ENCODE results near the gene CTCF. TPM values are rescaled to one million over a fixed set of nuclear protein-coding genes. Genes with fewer than 3 reads are reported as not detected.

The CTCF gene
- total and polyA plus RNA-seq, 10 of the 15 experiments (the other 5 are each of a cell fraction or from before 2014, with no cell fraction given): 9.1 to 55.0 (median 41.8) TPM

DNA sequence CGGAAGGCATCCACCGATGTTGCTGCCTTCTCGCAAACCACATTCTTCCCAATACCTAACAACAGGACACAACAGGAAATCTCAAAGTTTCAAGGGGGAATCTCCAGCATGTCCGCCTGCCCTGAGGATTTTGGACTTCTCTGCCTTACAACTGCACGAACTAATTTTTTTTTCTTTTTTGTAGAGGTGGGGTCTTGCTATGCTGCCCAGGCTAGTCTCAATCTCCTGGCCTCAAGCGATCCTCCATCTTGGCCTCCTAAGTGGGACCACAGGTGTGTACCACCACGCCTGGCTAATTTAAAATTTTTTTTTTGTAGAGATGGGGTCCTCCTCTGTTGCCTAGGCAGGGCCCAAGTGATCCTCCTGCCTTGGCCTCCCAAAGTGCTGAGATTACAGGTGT lies 113.7 kb downstream of the CTCF start:
- no peak overlapping the region for H3K4me3 ChIP-seq
- 0 out of 4 replicates have a peak, but pooled peaks cover 0 to 1% of the 10 kb centered on the region in 2 experiments for H3K36me3 ChIP-seq (ENCODE audit: control insufficient read depth in 2 of 2, insufficient read depth in 2 of 2, low read length in 1 of 2)
- H3K4me1 ChIP-seq (ENCODE audit: control insufficient read depth, insufficient read depth, low read length): peaks cover 5% of the 10 kb centered on the region
- BruUV-seq (replicated peaks): no TSS peak
- no peak overlapping the region for H3K4me2 ChIP-seq (ENCODE audit: control insufficient read depth, insufficient read depth)
- CTCF ChIA-PET: no interaction called here
- intact Hi-C loops (cut with micrococcal nuclease; ENCODE audit: unreplicated experiment): no loop called here
- DNase-seq (ENCODE audit: low read depth, low spot score): no peak
- in situ Hi-C loops (cut with MboI): loop anchor here (5.0 kb wide), 1 partner anchor 251 kb away; no protein-coding TSS in a partner anchor
- SMC1A ChIA-PET (ENCODE audit: uncharacterized antibody, unreplicated experiment): no interaction called here
- RAD21 ChIA-PET (ENCODE audit: unreplicated experiment): no interaction called here
- H4K20me1 ChIP-seq (ENCODE audit: control insufficient read depth, insufficient read depth): no peaks in the 10 kb centered on the region
- no peaks in the 10 kb centered on the region for H3K79me2 ChIP-seq (ENCODE audit: control insufficient read depth, insufficient read depth, low read length)
- H3K27me3 ChIP-seq (replicated peaks in 1 of 2; ENCODE audit: control insufficient read depth in 2 of 2, insufficient read depth in 2 of 2, low read length in 1 of 2): no peaks in the 10 kb centered on the region
- no peak overlapping the region for H2AFZ ChIP-seq (ENCODE audit: control insufficient read depth, low read depth, low read length)
- ATAC-seq: no peak
- no peak overlapping the region for H3K9ac ChIP-seq (ENCODE audit: control insufficient read depth, insufficient read depth, low read length)
- 99% methylated on average over 7 of the region's 7 CpGs for WGBS (ENCODE audit: insufficient coverage, insufficient replicate concordance, low lambda C conversion rate, missing lambda C conversion rate)
- TF ChIP-seq POLR2AphosphoS2 (IDR thresholded peaks at IDR 0.05; ENCODE audit: low read depth, low read length) (no peak), ZNF274 (IDR thresholded peaks at IDR 0.05; ENCODE audit: insufficient read depth, insufficient read length) (no peak)
- H3K27ac ChIP-seq (ENCODE audit: control insufficient read depth, insufficient read depth): no peak overlapping the region
- POLR2A ChIA-PET: no interaction called here
- no peaks in the 10 kb centered on the region for H3K9me3 ChIP-seq (replicated peaks; ENCODE audit: control insufficient read depth, insufficient read depth, low read length)
- FAIRE-seq: no peak

DNA sequence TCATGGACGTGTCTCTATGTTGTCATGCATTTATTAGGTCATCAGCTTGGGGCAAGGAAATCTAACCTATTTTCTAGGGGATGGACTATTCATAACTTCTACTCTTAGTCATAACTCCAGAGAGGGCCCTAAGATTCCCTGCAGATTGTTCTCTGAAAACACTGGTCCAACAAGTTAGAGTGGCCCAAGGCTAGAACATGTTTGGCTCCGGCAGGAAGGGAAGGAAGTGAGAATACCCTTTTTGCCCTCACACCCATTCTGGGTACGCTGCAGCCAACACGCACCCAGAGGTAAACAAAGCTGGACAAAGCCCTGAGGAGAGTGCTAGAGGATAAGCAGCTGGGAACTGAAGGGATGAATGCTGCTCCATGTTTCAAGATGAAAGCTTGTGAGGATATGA lies 114.2 kb downstream of the CTCF start:
- Histone ChIP-seq H3K4me1 (ENCODE audit: control insufficient read depth, insufficient read depth, low read length) (peaks cover 5% of the 10 kb centered on the region), H3K9me3 (replicated peaks; ENCODE audit: control insufficient read depth, insufficient read depth, low read length) (no peaks in the 10 kb centered on the region), H4K20me1 (ENCODE audit: control insufficient read depth, insufficient read depth) (no peaks in the 10 kb centered on the region), H3K4me3 (no peak overlapping the region), H3K27me3 (replicated peaks in 1 of 2; ENCODE audit: control insufficient read depth in 2 of 2, insufficient read depth in 2 of 2, low read length in 1 of 2) (no peaks in the 10 kb centered on the region), H2AFZ (ENCODE audit: control insufficient read depth, low read depth, low read length) (no peak overlapping the region), H3K36me3 (ENCODE audit: control insufficient read depth in 2 of 2, insufficient read depth in 2 of 2, low read length in 1 of 2) (0 out of 4 replicates have a peak, but pooled peaks cover 0 to 1% of the 10 kb centered on the region in 2 experiments), H3K27ac (ENCODE audit: control insufficient read depth, insufficient read depth) (no peak overlapping the region), H3K4me2 (ENCODE audit: control insufficient read depth, insufficient read depth) (no peak overlapping the region), H3K9ac (ENCODE audit: control insufficient read depth, insufficient read depth, low read length) (no peak overlapping the region), H3K79me2 (ENCODE audit: control insufficient read depth, insufficient read depth, low read length) (no peaks in the 10 kb centered on the region)
- POLR2A ChIA-PET: interaction anchor here (0.6 kb wide), 1 partner anchor 183 kb away, joined by 4 read pairs; no protein-coding TSS in a partner anchor
- SMC1A ChIA-PET (ENCODE audit: uncharacterized antibody, unreplicated experiment): interaction anchor here (0.9 kb wide), 1 partner anchor 9 kb away, joined by 4 read pairs; no protein-coding TSS in a partner anchor
- CTCF ChIA-PET: interaction anchor here (0.9 to 1.1 kb wide), 3 partner anchors 8 to 140 kb away, joined by 3 to 6 read pairs (median 5); partner anchors contain the start of gene GFOD2
- intact Hi-C loops (cut with micrococcal nuclease; ENCODE audit: unreplicated experiment) (no loop called here), in situ Hi-C loops (cut with MboI) (loop anchor here (5.0 kb wide), 1 partner anchor 251 kb away; no protein-coding TSS in a partner anchor)
- TF ChIP-seq EGR1 (IDR thresholded peaks at IDR 0.05; ENCODE audit: borderline replicate concordance in 1 of 2, low read depth in 2 of 2, low read length in 2 of 2): no peak
- no peak for TF ChIP-seq ZBED1 (IDR thresholded peaks at IDR 0.05; ENCODE audit: borderline replicate concordance)
- TF ChIP-seq STAT1 (conservative IDR thresholded peaks at IDR 0.05): no peak
- no peak for TF ChIP-seq SRF (IDR thresholded peaks at IDR 0.05; ENCODE audit: low read depth in 2 of 2, low read length in 2 of 2)
- TF ChIP-seq TCF7 (IDR thresholded peaks at IDR 0.05; ENCODE audit: borderline replicate concordance): no peak
- no peak for TF ChIP-seq SMAD1 (IDR thresholded peaks at IDR 0.05; ENCODE audit: low read depth, partially characterized antibody)
- TF ChIP-seq POU2F2 (IDR thresholded peaks at IDR 0.05; ENCODE audit: borderline replicate concordance, low read depth, low read length): no peak
- no peak for DNase-seq (ENCODE audit: low read depth, low spot score)
- BruUV-seq (replicated peaks): no TSS peak
- ATAC-seq: no peak
- RAD21 ChIA-PET (ENCODE audit: unreplicated experiment): no interaction called here
- FAIRE-seq: no peak
- WGBS (ENCODE audit: insufficient coverage, insufficient replicate concordance, low lambda C conversion rate, missing lambda C conversion rate): 56% methylated on average over 4 of the region's 4 CpGs
